ENCODE measurements around the gene CYTH4. TPM values are rescaled to one million over a fixed set of nuclear protein-coding genes. Genes with fewer than 3 reads are reported as not detected.

Gene CYTH4
- total RNA-seq, 2 donors from 2014 or later, result not detected

DNA sequence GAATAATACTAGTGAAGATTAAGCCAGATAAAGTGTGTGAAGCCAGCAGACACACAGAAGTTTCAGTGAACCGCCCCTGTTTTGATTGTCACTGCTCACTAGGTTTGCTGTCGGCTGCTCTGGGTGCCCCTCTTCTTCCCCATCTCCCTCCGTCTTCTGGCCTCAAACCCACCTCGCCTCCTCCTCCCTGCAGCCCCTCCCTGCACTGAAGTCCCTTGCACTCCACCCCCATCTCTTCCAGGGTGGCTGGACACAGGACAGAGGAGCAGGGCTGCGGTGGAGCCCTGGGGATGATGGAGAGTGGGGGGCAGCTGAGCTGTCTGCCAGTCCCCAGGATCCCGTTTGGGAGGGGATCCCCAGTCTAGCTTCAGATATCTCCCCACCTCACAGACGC, 53.5 kb downstream of the CYTH4 start:
- Histone ChIP-seq H3K36me3 (ENCODE audit: control insufficient read depth, insufficient read depth, low read length) (no peaks in the 10 kb centered on the region), H3K4me3 (ENCODE audit: low read length) (no peak overlapping the region), H3K4me1 (ENCODE audit: control insufficient read depth, insufficient read depth, low read length) (no peaks in the 10 kb centered on the region), H3K27me3 (ENCODE audit: control insufficient read depth, insufficient read depth, low read length, poor library complexity, severe bottlenecking) (peaks cover 43% of the 10 kb centered on the region), H3K9me3 (ENCODE audit: control insufficient read depth, low read length) (no peaks in the 10 kb centered on the region), H3K9ac (ENCODE audit: extremely low read depth, low read length, poor library complexity, severe bottlenecking) (no peak overlapping the region), H3K27ac (ENCODE audit: low read depth, low read length) (no peak overlapping the region)
- H3K4me3 Mint-ChIP-seq, result no peak overlapping the region
- 20 to 30% methylated on average over 2 to 7 of the region's 7 CpGs for WGBS, 2 experiments (ENCODE audit: insufficient coverage in 1 of 2, insufficient read length in 1 of 2)
- H3K4me1 Mint-ChIP-seq, result peaks cover 8% of the 10 kb centered on the region
- H3K9me3 Mint-ChIP-seq, result no peaks in the 10 kb centered on the region
- H3K27ac Mint-ChIP-seq, result no peak overlapping the region
- DNase-seq, result no peak
- no peaks in the 10 kb centered on the region for H3K36me3 Mint-ChIP-seq (ENCODE audit: low read depth)
- H3K27me3 Mint-ChIP-seq (ENCODE audit: insufficient read depth), result peaks cover 51% of the 10 kb centered on the region
- TF ChIP-seq, protein P1, sequence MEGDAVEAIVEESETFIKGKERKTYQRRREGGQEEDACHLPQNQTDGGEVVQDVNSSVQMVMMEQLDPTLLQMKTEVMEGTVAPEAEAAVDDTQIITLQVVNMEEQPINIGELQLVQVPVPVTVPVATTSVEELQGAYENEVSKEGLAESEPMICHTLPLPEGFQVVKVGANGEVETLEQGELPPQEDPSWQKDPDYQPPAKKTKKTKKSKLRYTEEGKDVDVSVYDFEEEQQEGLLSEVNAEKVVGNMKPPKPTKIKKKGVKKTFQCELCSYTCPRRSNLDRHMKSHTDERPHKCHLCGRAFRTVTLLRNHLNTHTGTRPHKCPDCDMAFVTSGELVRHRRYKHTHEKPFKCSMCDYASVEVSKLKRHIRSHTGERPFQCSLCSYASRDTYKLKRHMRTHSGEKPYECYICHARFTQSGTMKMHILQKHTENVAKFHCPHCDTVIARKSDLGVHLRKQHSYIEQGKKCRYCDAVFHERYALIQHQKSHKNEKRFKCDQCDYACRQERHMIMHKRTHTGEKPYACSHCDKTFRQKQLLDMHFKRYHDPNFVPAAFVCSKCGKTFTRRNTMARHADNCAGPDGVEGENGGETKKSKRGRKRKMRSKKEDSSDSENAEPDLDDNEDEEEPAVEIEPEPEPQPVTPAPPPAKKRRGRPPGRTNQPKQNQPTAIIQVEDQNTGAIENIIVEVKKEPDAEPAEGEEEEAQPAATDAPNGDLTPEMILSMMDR (conservative IDR thresholded peaks at IDR 0.05), result no peak

- no peak overlapping the region for H3K27ac ChIP-seq (ENCODE audit: low read depth, low read length)
- Mint-ChIP-seq H3K4me1 (peaks cover 8% of the 10 kb centered on the region), H3K27ac (no peak overlapping the region), H3K9me3 (no peaks in the 10 kb centered on the region), H3K27me3 (ENCODE audit: insufficient read depth) (peaks cover 55% of the 10 kb centered on the region), H3K4me3 (no peak overlapping the region), H3K36me3 (ENCODE audit: low read depth) (no peaks in the 10 kb centered on the region)
- H3K9ac ChIP-seq (ENCODE audit: extremely low read depth, low read length, poor library complexity, severe bottlenecking), result no peak overlapping the region
- no peaks in the 10 kb centered on the region for H3K36me3 ChIP-seq (ENCODE audit: control insufficient read depth, insufficient read depth, low read length)
- no peak overlapping the region for H3K4me3 ChIP-seq (ENCODE audit: low read length)
- 61 to 63% methylated on average over 2 to 8 of the region's 8 CpGs for WGBS, 2 experiments (ENCODE audit: insufficient coverage in 1 of 2, insufficient read length in 1 of 2)
- no peaks in the 10 kb centered on the region for H3K4me1 ChIP-seq (ENCODE audit: control insufficient read depth, insufficient read depth, low read length)
- peaks cover 51% of the 10 kb centered on the region for H3K27me3 ChIP-seq (ENCODE audit: control insufficient read depth, insufficient read depth, low read length, poor library complexity, severe bottlenecking)
- TF ChIP-seq, protein P1 (conservative IDR thresholded peaks at IDR 0.05), result no peak
- no peak for DNase-seq
- no peaks in the 10 kb centered on the region for H3K9me3 ChIP-seq (ENCODE audit: control insufficient read depth, low read length)
These were observed 54.3 kb downstream of the CYTH4 start for GRCh38 chr22:37336579-37336978.

DNA sequence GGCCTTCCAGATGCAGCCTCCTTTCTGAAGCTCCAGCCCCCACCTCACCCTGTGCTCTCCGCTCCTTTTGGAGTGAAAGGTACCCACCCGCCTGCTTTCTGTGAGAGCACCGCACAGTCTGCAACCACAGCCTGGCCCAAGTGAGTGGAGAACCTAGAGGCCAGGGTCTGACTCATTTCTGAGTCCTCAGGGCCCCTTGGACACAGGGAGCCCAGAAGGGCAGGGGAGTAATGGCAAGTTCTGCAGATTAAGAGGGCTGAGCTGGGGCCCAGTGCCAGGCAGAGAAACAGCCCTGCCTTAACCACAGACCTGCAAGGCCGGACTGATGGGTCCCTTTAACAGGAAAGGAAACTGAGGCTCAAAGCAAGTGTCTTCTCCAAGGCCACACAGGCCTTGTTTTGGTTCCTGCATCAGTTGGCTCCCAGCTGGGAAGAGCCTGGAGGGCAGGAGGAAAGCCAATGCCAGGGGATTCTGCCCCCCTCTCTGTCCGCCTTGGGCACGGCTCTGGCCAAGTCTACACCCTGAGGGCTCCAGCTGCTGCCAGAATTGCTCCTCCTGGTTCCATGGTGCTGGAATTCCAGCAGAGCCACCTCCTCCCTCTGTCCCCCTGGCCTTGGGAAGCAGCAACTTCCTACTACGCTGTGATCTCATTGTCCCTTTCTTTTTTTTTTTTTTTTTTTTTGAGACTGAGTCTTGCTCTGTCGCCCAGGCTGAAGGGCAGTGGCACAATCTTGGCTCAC, 55.1 kb downstream of the CYTH4 start:
- peaks cover 8% of the 10 kb centered on the region for H3K4me1 Mint-ChIP-seq
- 92 to 100% methylated on average over 4 to 8 of the region's 8 CpGs for WGBS, 2 experiments (ENCODE audit: insufficient coverage in 1 of 2, insufficient read length in 1 of 2)
- H3K27ac Mint-ChIP-seq, result no peak overlapping the region
- no peaks in the 10 kb centered on the region for H3K9me3 ChIP-seq (ENCODE audit: control insufficient read depth, low read length)
- H3K4me3 Mint-ChIP-seq, result no peak overlapping the region
- no peaks in the 10 kb centered on the region for H3K4me1 ChIP-seq (ENCODE audit: control insufficient read depth, insufficient read depth, low read length)
- H3K27me3 ChIP-seq (ENCODE audit: control insufficient read depth, insufficient read depth, low read length, poor library complexity, severe bottlenecking), result peaks cover 49% of the 10 kb centered on the region
- no peak overlapping the region for H3K4me3 ChIP-seq (ENCODE audit: low read length)
- H3K36me3 Mint-ChIP-seq (ENCODE audit: low read depth), result no peaks in the 10 kb centered on the region
- no peak overlapping the region for H3K9ac ChIP-seq (ENCODE audit: extremely low read depth, low read length, poor library complexity, severe bottlenecking)
- no peaks in the 10 kb centered on the region for H3K36me3 ChIP-seq (ENCODE audit: control insufficient read depth, insufficient read depth, low read length)
- no peak overlapping the region for H3K27ac ChIP-seq (ENCODE audit: low read depth, low read length)
- no peaks in the 10 kb centered on the region for H3K9me3 Mint-ChIP-seq
- no peak for DNase-seq
- H3K27me3 Mint-ChIP-seq (ENCODE audit: insufficient read depth), result peaks cover 56% of the 10 kb centered on the region
- TF ChIP-seq, protein P1 (conservative IDR thresholded peaks at IDR 0.05), result no peak
